HCT116 (cell line): Measurements from ENCODE around the gene BLOC1S6. TPM values are rescaled to one million over a fixed set of nuclear protein-coding genes. Genes with fewer than 3 reads are reported as not detected.

Source experiments
- ATAC-seq: fragments of 200-7000 bp; cut with Tn5 transposase; 2 replicates; pipeline ENCODE4 v1.9.1; 2020; ENCODE audit warnings: mild to moderate bottlenecking, moderate library complexity
- BruUV-seq: library from RNA; stranded (reverse); fragments of 400-500 nt; replicated peaks from 2 replicates; lab custom pipeline; 2021; lab: Mats Ljungman, UMichigan
- CTCF ChIA-PET: fragments of 300-600 bp; sonication (Branson Sonifier 250); formaldehyde crosslinking; loops from one replicate; lab custom pipeline; 2021; ENCODE audit warnings: antibody characterized with exemption; lab: Charles Lee
- POLR2A ChIA-PET: fragments of 300-600, 350-600 bp; sonication (Branson Sonifier 250); formaldehyde crosslinking; loops from one replicate; lab custom pipeline; 2021; ENCODE audit warnings: antibody characterized with exemption; lab: Charles Lee
- RAD21 ChIA-PET, 2 experiments: fragments of 300-600 bp; sonication (Branson Sonifier 250); formaldehyde crosslinking; loops; one replicate each; lab custom pipeline; 2023; ENCODE audit warnings: low total read pairs in 2 of 2; ENCODE audit not compliant: uncharacterized antibody in 2 of 2, unreplicated experiment in 2 of 2, low non-redundant PET in 1 of 2; lab: Charles Lee
- DNase-seq: peaks from one replicate; pipeline ENCODE4 v3.0.0-alpha.2; 2010; ENCODE audit warnings: low read depth, low spot score
- H2AFZ ChIP-seq: fragments of 200-600 bp; shearing (Covaris generic), sonication (generic); 2 replicates; pipeline ENCODE4 v1.6.1; 2017; ENCODE audit warnings: low read depth, mixed run types, mixed read lengths, antibody characterized with exemption, low read length; ENCODE audit not compliant: poor library complexity, severe bottlenecking
- H3K27ac ChIP-seq: 2 replicates; pipeline ENCODE4 v1.5.1; 2012; ENCODE audit warnings: low read depth, low read length
- H3K27me3 ChIP-seq: fragments of 200-600 bp; sonication (generic); 2 replicates; pipeline ENCODE4 v1.6.1; 2016; ENCODE audit warnings: mixed run types, low read length, mixed read lengths; ENCODE audit not compliant: insufficient read depth
- H3K36me3 ChIP-seq, 2 experiments: fragments of 200-500 bp in 1 of 2; fragments of 200-600 bp in 1 of 2; sonication (Bioruptor generic) in 1 of 2; sonication (generic) in 1 of 2; 2 replicates each; pipeline versions ENCODE4 v1.5.1 to v1.6.1; 2014 to 2016; ENCODE audit warnings: low read length in 2 of 2, inconsistent platforms in 1 of 2, mixed read lengths in 1 of 2, mixed run types in 1 of 2; ENCODE audit not compliant: insufficient read depth in 2 of 2, control insufficient read depth in 1 of 2
- H3K4me1 ChIP-seq, 2 experiments: fragments of 200-600 bp in 1 of 2; sonication (generic) in 1 of 2; 2 replicates each; pipeline versions ENCODE4 v1.5.1 to v1.6.1; 2012 to 2017; ENCODE audit warnings: low read length in 2 of 2, inconsistent platforms in 1 of 2, mild to moderate bottlenecking in 1 of 2, mixed read lengths in 1 of 2, mixed run types in 1 of 2, moderate library complexity in 1 of 2; ENCODE audit not compliant: insufficient read depth in 2 of 2, control insufficient read depth in 1 of 2
- H3K4me2 ChIP-seq: fragments of 200-600 bp; sonication (generic); 2 replicates; pipeline ENCODE4 v1.6.1; 2017; ENCODE audit warnings: mixed run types, low read length, mixed read lengths
- H3K4me3 ChIP-seq, 2 experiments: fragments of 200-600 bp in 1 of 2; sonication (generic) in 1 of 2; replicated peaks in 1 of 2; 2 replicates each; pipeline ENCODE4 v1.5.1; 2011 to 2016; ENCODE audit warnings: low read length in 2 of 2, control low read depth in 1 of 2, low read depth in 1 of 2, mild to moderate bottlenecking in 1 of 2, mixed read lengths in 1 of 2, mixed run types in 1 of 2
- H3K79me2 ChIP-seq: fragments of 200-600 bp; sonication (generic); 2 replicates; pipeline ENCODE4 v1.6.1; 2017; ENCODE audit warnings: mild to moderate bottlenecking, mixed run types, low read length, moderate library complexity, mixed read lengths; ENCODE audit not compliant: insufficient read depth
- H3K9ac ChIP-seq: fragments of 200-600 bp; sonication (generic); 2 replicates; pipeline ENCODE4 v1.6.1; 2016; ENCODE audit warnings: low read length, mixed read lengths
- H3K9me2 ChIP-seq: fragments of 200-600 bp; sonication (generic), shearing (Covaris generic); 2 replicates; pipeline ENCODE4 v1.6.1; 2017; ENCODE audit warnings: mixed run types, mild to moderate bottlenecking, moderate library complexity; ENCODE audit not compliant: insufficient read depth
- H3K9me3 ChIP-seq, 2 experiments: fragments of 200-500 bp in 1 of 2; fragments of 200-600 bp in 1 of 2; sonication (Bioruptor generic) in 1 of 2; sonication (generic) in 1 of 2; 2 replicates each; pipeline ENCODE4 v1.6.1; 2014 to 2017; ENCODE audit warnings: low read length in 2 of 2, mixed read lengths in 2 of 2, inconsistent platforms in 1 of 2, low read depth in 1 of 2, mild to moderate bottlenecking in 1 of 2, mixed run types in 1 of 2, moderate library complexity in 1 of 2; ENCODE audit not compliant: control insufficient read depth in 1 of 2, insufficient read depth in 1 of 2
- H4K20me1 ChIP-seq: fragments of 200-600 bp; sonication (generic), shearing (Covaris generic); 2 replicates; pipeline ENCODE4 v1.6.1; 2017; ENCODE audit warnings: mixed run types, mild to moderate bottlenecking, moderate library complexity; ENCODE audit not compliant: insufficient read depth
- ATF3 ChIP-seq: IDR thresholded peaks from 2 replicates; pipeline ENCODE4 v1.6.1; 2012
- CBX3 ChIP-seq: IDR thresholded peaks from 2 replicates; pipeline ENCODE4 v1.6.1; 2012; ENCODE audit warnings: low read depth
- CEBPB ChIP-seq: IDR thresholded peaks from 2 replicates; pipeline ENCODE4 v1.6.1; 2012; ENCODE audit warnings: low read depth
- CTCF ChIP-seq, 3 experiments: fragments of 200-600 bp in 1 of 3; sonication (generic) in 1 of 3; IDR thresholded peaks in 2 of 3; conservative IDR thresholded peaks in 1 of 3; 2 replicates each; pipeline ENCODE4 v1.5.1; 2012 to 2017; ENCODE audit warnings: low read depth in 2 of 3, low read length in 2 of 3, antibody characterized with exemption in 1 of 3, borderline replicate concordance in 1 of 3, control low read depth in 1 of 3, mild to moderate bottlenecking in 1 of 3, mixed read lengths in 1 of 3, mixed run types in 1 of 3, moderate library complexity in 1 of 3; ENCODE audit not compliant: insufficient read depth in 1 of 3
- EGR1 ChIP-seq: IDR thresholded peaks from 2 replicates; pipeline ENCODE4 v1.6.1; 2012; ENCODE audit warnings: low read depth
- ELF1 ChIP-seq: IDR thresholded peaks from 2 replicates; pipeline ENCODE4 v1.6.1; 2012; ENCODE audit warnings: low read depth, borderline replicate concordance
- EZH2phosphoT487 ChIP-seq: fragments of 200-600 bp; IDR thresholded peaks from 2 replicates; pipeline ENCODE4 v1.6.1; 2018; ENCODE audit warnings: antibody characterized with exemption, borderline replicate concordance
- FOSL1 ChIP-seq: IDR thresholded peaks from 2 replicates; pipeline ENCODE4 v1.6.1; 2012; ENCODE audit warnings: low read depth
- JUND ChIP-seq: IDR thresholded peaks from 2 replicates; pipeline ENCODE4 v1.6.1; 2012
- MAX ChIP-seq: IDR thresholded peaks from 2 replicates; pipeline ENCODE4 v1.6.1; 2012
- POLR2A ChIP-seq: IDR thresholded peaks from 2 replicates; pipeline ENCODE4 v1.7.0; 2011; ENCODE audit warnings: borderline replicate concordance; ENCODE audit not compliant: insufficient read depth, insufficient read length; ENCODE audit errors: extremely low read depth
- POLR2AphosphoS5 ChIP-seq: IDR thresholded peaks from 2 replicates; pipeline ENCODE4 v1.6.1; 2011; ENCODE audit warnings: mild to moderate bottlenecking, low read depth, low read length, moderate library complexity
- RAD21 ChIP-seq: IDR thresholded peaks from 2 replicates; pipeline ENCODE4 v1.6.1; 2012; ENCODE audit warnings: low read depth, mild to moderate bottlenecking
- SIN3A ChIP-seq: IDR thresholded peaks from 2 replicates; pipeline ENCODE4 v1.6.1; 2012; ENCODE audit warnings: low read depth
- SP1 ChIP-seq: IDR thresholded peaks from 2 replicates; pipeline ENCODE4 v1.6.1; 2012; ENCODE audit warnings: low read depth
- SRF ChIP-seq: IDR thresholded peaks from 2 replicates; pipeline ENCODE4 v1.6.1; 2012; ENCODE audit warnings: low read depth
- TCF7L2 ChIP-seq: IDR thresholded peaks from 2 replicates; pipeline ENCODE4 v1.7.0; 2011; ENCODE audit warnings: borderline replicate concordance, inconsistent platforms; ENCODE audit not compliant: insufficient read depth, insufficient read length; ENCODE audit errors: extremely low read depth
- YY1 ChIP-seq: IDR thresholded peaks from 2 replicates; pipeline ENCODE4 v1.6.1; 2011; ENCODE audit warnings: low read length, low read depth, moderate library complexity, mild to moderate bottlenecking; ENCODE audit not compliant: insufficient replicate concordance; ENCODE audit errors: extremely low read depth
- ZFX ChIP-seq: fragments of 450-650 bp; IDR thresholded peaks from 2 replicates; pipeline ENCODE4 v1.6.1; 2017
- intact Hi-C: fragments of 100-400 bp; cut with micrococcal nuclease; formaldehyde crosslinking; loops from 2 replicates; pipeline ENCODE4 v1.10.0; 2022
- total RNA-seq: library from RNA; stranded (reverse); gene quantifications from one replicate; pipeline ENCODE4 v1.2.1, GENCODE V29; 2021; ENCODE audit not compliant: unreplicated experiment

BLOC1S6 gene
- total RNA-seq, 1 experiment from 2014 or later: 40.7 TPM

- CTCF ChIA-PET: interaction anchor here (0.9 to 1.1 kb wide), 2 partner anchors 10 to 30 kb away, joined by 4 to 5 read pairs; no protein-coding TSS in a partner anchor
- ATAC-seq (no peak), DNase-seq (no peak)
- Histone ChIP-seq H3K9ac (no peak overlapping the region), H3K4me3 (no peak overlapping the region), H3K27me3 (no peaks in the 10 kb centered on the region), H3K79me2 (peaks cover 17% of the 10 kb centered on the region), H4K20me1 (no peaks in the 10 kb centered on the region), H2AFZ (no peak overlapping the region), H3K9me3 (no peaks in the 10 kb centered on the region), H3K4me1 (no peaks in the 10 kb centered on the region), H3K9me2 (no peaks in the 10 kb centered on the region), H3K27ac (no peak overlapping the region), H3K36me3 (peaks cover 0 to 14% of the 10 kb centered on the region in 2 experiments; a peak in 3 of 4 replicates), H3K4me2 (no peak overlapping the region)
- RAD21 ChIA-PET: no interaction called here
- TF ChIP-seq YY1 (no peak), CBX3 (no peak), CEBPB (no peak), EGR1 (no peak), EZH2phosphoT487 (no peak), JUND (no peak), FOSL1 (no peak), POLR2A (no peak), RAD21 (no peak), MAX (no peak), SIN3A (no peak), ZFX (no peak)
- POLR2A ChIA-PET: no interaction called here
- intact Hi-C loops: no loop called here
- BruUV-seq: no TSS peak
Measured at GRCh38 chr15:45603881-45604280, 16.7 kb downstream of the BLOC1S6 start.

GRCh38 chr15:45604326-45604725 is 17.1 kb downstream of the BLOC1S6 start:
- Histone ChIP-seq H3K9me2 (no peaks in the 10 kb centered on the region), H3K36me3 (peaks cover 0 to 14% of the 10 kb centered on the region in 2 experiments; a peak in 3 of 4 replicates), H3K27ac (no peak overlapping the region), H3K9me3 (no peaks in the 10 kb centered on the region), H3K4me3 (no peak overlapping the region), H3K4me2 (no peak overlapping the region), H3K4me1 (no peaks in the 10 kb centered on the region), H4K20me1 (no peaks in the 10 kb centered on the region), H3K9ac (no peak overlapping the region), H3K27me3 (no peaks in the 10 kb centered on the region), H2AFZ (no peak overlapping the region), H3K79me2 (peaks cover 17% of the 10 kb centered on the region)
- no peak for DNase-seq
- no peak for ATAC-seq
- no TSS peak for BruUV-seq
- ChIA-PET POLR2A (no interaction called here), CTCF (interaction anchor here (0.9 kb wide), 1 partner anchor 10 kb away, joined by 5 read pairs; no protein-coding TSS in a partner anchor), RAD21 (no interaction called here)
- intact Hi-C loops: no loop called here
- TF ChIP-seq TCF7L2 (no peak), SRF (no peak), YY1 (no peak), POLR2AphosphoS5 (no peak), ZFX (no peak), ATF3 (no peak), CTCF (IDR thresholded peaks at IDR 0.05 in 2 of 3, conservative IDR thresholded peaks at IDR 0.05 in 1 of 3; ENCODE audit: borderline replicate concordance in 1 of 3, insufficient read depth in 1 of 3, low read depth in 2 of 3, low read length in 2 of 3) (no peak), RAD21 (no peak), EGR1 (no peak), SP1 (no peak), ELF1 (no peak)
